ENCODE measurements around the gene USP25. TPM values are rescaled to one million over a fixed set of nuclear protein-coding genes. Genes with fewer than 3 reads are reported as not detected.

Gene USP25
- total RNA-seq, 1 experiment from 2014 or later = 26.0 TPM

- H3F3A ChIP-seq (ENCODE audit: insufficient read depth, low read depth) = peaks cover 3% of the 10 kb centered on the region; the same call in 1 of the 2 replicates
- H3K36me3 ChIP-seq (ENCODE audit: low read depth) = no peaks in the 10 kb centered on the region
- TF ChIP-seq EZH2 (IDR thresholded peaks at IDR 0.05; ENCODE audit: low read depth) (no peak), CTCF (conservative IDR thresholded peaks at IDR 0.05) (no peak)
- peaks cover 27% of the 10 kb centered on the region for H3K79me2 ChIP-seq (ENCODE audit: low read depth)
- no peaks in the 10 kb centered on the region for H3K27me3 ChIP-seq (ENCODE audit: insufficient read depth, low read depth)
- H4K20me1 ChIP-seq (ENCODE audit: insufficient read depth) = no peaks in the 10 kb centered on the region
- ChIA-PET POLR2A (ENCODE audit: unreplicated experiment) (no interaction called here), CTCF (interaction anchor here (0.6 to 0.7 kb wide), 2 partner anchors 15 to 21 kb away, joined by 3 to 6 read pairs; no protein-coding TSS in a partner anchor)
- no peaks in the 10 kb centered on the region for H3K9me2 ChIP-seq (ENCODE audit: insufficient read depth)
- no peaks in the 10 kb centered on the region for H3K9me3 ChIP-seq (ENCODE audit: insufficient read depth, low read depth)
- DNase-seq = no peak
- H3K4me3 ChIP-seq = no peak overlapping the region
- no TSS peak for BruUV-seq (replicated peaks)
- H3K4me1 ChIP-seq (replicated peaks; ENCODE audit: insufficient read depth) = peaks cover 13% of the 10 kb centered on the region
- intact Hi-C loops (cut with micrococcal nuclease; ENCODE audit: unreplicated experiment) = no loop called here
- H3K27ac ChIP-seq = no peak overlapping the region
- H2AFZ ChIP-seq = no peak overlapping the region
- no peak overlapping the region for H3K4me2 ChIP-seq
Measured at GRCh38 chr21:15728046-15728445, 1.7 kb upstream of the USP25 start.

GRCh38 chr21:15729346-15729673 lies 472 bp upstream of the USP25 start:
- H3K4me2 ChIP-seq = peak overlapping the region; percentile 69
- no peaks in the 10 kb centered on the region for H4K20me1 ChIP-seq (ENCODE audit: insufficient read depth)
- no TSS peak for BruUV-seq (replicated peaks)
- peak overlapping the region; percentile 58; the same call in 1 of the 2 replicates for H3K4me3 ChIP-seq
- no peaks in the 10 kb centered on the region for H3K9me2 ChIP-seq (ENCODE audit: insufficient read depth)
- H3K9me3 ChIP-seq (ENCODE audit: insufficient read depth, low read depth) = no peaks in the 10 kb centered on the region
- ChIA-PET POLR2A (ENCODE audit: unreplicated experiment) (no interaction called here), CTCF (no interaction called here)
- no peaks in the 10 kb centered on the region for H3K27me3 ChIP-seq (ENCODE audit: insufficient read depth, low read depth)
- H3K36me3 ChIP-seq (ENCODE audit: low read depth) = no peaks in the 10 kb centered on the region
- TF ChIP-seq EZH2 (IDR thresholded peaks at IDR 0.05; ENCODE audit: low read depth) = no peak
- no peak for TF ChIP-seq CTCF (conservative IDR thresholded peaks at IDR 0.05)
- peaks cover 40% of the 10 kb centered on the region for H3K79me2 ChIP-seq (ENCODE audit: low read depth)
- intact Hi-C loops (cut with micrococcal nuclease; ENCODE audit: unreplicated experiment) = loop anchor here (1.0 kb wide), 1 partner anchor 23 kb away; no protein-coding TSS in a partner anchor
- H2AFZ ChIP-seq = peak overlapping the region; percentile 81
- peaks cover 3% of the 10 kb centered on the region; the same call in 1 of the 2 replicates for H3F3A ChIP-seq (ENCODE audit: insufficient read depth, low read depth)
- H3K4me1 ChIP-seq (replicated peaks; ENCODE audit: insufficient read depth) = peaks cover 15% of the 10 kb centered on the region; the same call in 1 of the 2 replicates
- DNase-seq = no peak
- peak overlapping the region; percentile 51 for H3K27ac ChIP-seq

GRCh38 chr21:15730484-15731242 lies 881 bp downstream of the USP25 start:
- BruUV-seq (replicated peaks) = TSS peak; percentile 51

More at GRCh38 chr21:15730484-15731242, 881 bp downstream of the USP25 start:
- Histone ChIP-seq H3K4me2 (peak overlapping the region; percentile 91), H3K4me3 (peak overlapping the region; percentile 79), H3K9me3 (ENCODE audit: insufficient read depth, low read depth) (no peaks in the 10 kb centered on the region), H3K79me2 (ENCODE audit: low read depth) (peaks cover 54% of the 10 kb centered on the region), H3K27ac (peak overlapping the region; percentile 68), H3K4me1 (replicated peaks; ENCODE audit: insufficient read depth) (peaks cover 16% of the 10 kb centered on the region; the same call in 1 of the 2 replicates), H3K36me3 (ENCODE audit: low read depth) (no peaks in the 10 kb centered on the region), H4K20me1 (ENCODE audit: insufficient read depth) (no peaks in the 10 kb centered on the region), H3K27me3 (ENCODE audit: insufficient read depth, low read depth) (no peaks in the 10 kb centered on the region), H3K9me2 (ENCODE audit: insufficient read depth) (no peaks in the 10 kb centered on the region), H2AFZ (no peak overlapping the region), H3F3A (ENCODE audit: insufficient read depth, low read depth) (peaks cover 3% of the 10 kb centered on the region; the same call in 1 of the 2 replicates)
- POLR2A ChIA-PET (ENCODE audit: unreplicated experiment) = interaction anchor here (0.6 kb wide), 1 partner anchor 850 kb away, joined by 3 read pairs; no protein-coding TSS in a partner anchor
- intact Hi-C loops (cut with micrococcal nuclease; ENCODE audit: unreplicated experiment) = loop anchor here (1.0 to 5.0 kb wide), 3 partner anchors 63 to 128 kb away; no protein-coding TSS in a partner anchor
- no peak for TF ChIP-seq EZH2 (IDR thresholded peaks at IDR 0.05; ENCODE audit: low read depth)
- no peak for TF ChIP-seq CTCF (conservative IDR thresholded peaks at IDR 0.05)
- peak in 1 of 2 experiments; percentile 1 for DNase-seq
- CTCF ChIA-PET = no interaction called here

All from PC-9 (cell line).